Fibroblast of mammary gland (primary cell): ENCODE data around the gene GIPC3.

Experiments
- DNase-seq: peaks from one replicate; pipeline ENCODE4 v3.0.0-alpha.2; 2010; ENCODE audit warnings: low read depth
- H3K4me3 ChIP-seq: 2 replicates; pipeline ENCODE4 v1.5.1; 2011; ENCODE audit warnings: low read depth, mild to moderate bottlenecking, low read length, moderate library complexity; ENCODE audit not compliant: control insufficient read depth
- CTCF ChIP-seq: conservative IDR thresholded peaks from 2 replicates; pipeline ENCODE4 v1.5.1; 2011; ENCODE audit warnings: low read depth, low read length, inconsistent platforms; ENCODE audit not compliant: control insufficient read depth, insufficient read depth

GIPC3 gene

GRCh38 chr19:3586707-3587346, 1.5 kb downstream of the GIPC3 start:
- DNase-seq, result no peak
- H3K4me3 ChIP-seq, result no peak overlapping the region
- no peak for TF ChIP-seq CTCF

- DNase-seq, result no peak
- TF ChIP-seq CTCF, result no peak
- H3K4me3 ChIP-seq, result no peak overlapping the region
These were observed 4.2 kb downstream of the GIPC3 start for GRCh38 chr19:3589439-3589838.

GRCh38 chr19:3589949-3590348, 4.7 kb downstream of the GIPC3 start:
- TF ChIP-seq CTCF, result no peak
- DNase-seq, result no peak
- no peak overlapping the region for H3K4me3 ChIP-seq

GRCh38 chr19:3590991-3591659, 5.8 kb downstream of the GIPC3 start:
- DNase-seq, result no peak
- no peak overlapping the region for H3K4me3 ChIP-seq
- TF ChIP-seq CTCF, result no peak

GRCh38 chr19:3591876-3592613, 6.8 kb downstream of the GIPC3 start:
- no peak overlapping the region for H3K4me3 ChIP-seq
- no peak for TF ChIP-seq CTCF
- DNase-seq, result no peak

GRCh38 chr19:3593156-3593555, 7.9 kb downstream of the GIPC3 start:
- no peak overlapping the region for H3K4me3 ChIP-seq
- no peak for TF ChIP-seq CTCF
- no peak for DNase-seq
